ENCODE results near the gene GGACT.

GRCh38 chr13:100580045-100580444, 8.5 kb downstream of the GGACT start:
- TF ChIP-seq CTCF (IDR thresholded peaks at IDR 0.05; ENCODE audit: borderline replicate concordance, extremely low read depth, low read length, poor library complexity, severe bottlenecking) (no peak), EZH2 (IDR thresholded peaks at IDR 0.05; ENCODE audit: borderline replicate concordance, low read depth, low read length, severe bottlenecking) (no peak)
